Right lobe of liver (tissue), 6 donors: ENCODE measurements around the gene ZMYM4. TPM values are rescaled to one million over a fixed set of nuclear protein-coding genes. Genes with fewer than 3 reads are reported as not detected.

ENCODE experiments used
- ATAC-seq, 4 donors: fragments of 200-7000 bp; cut with Tn5 transposase; one replicate each; pipeline ENCODE4 v1.9.1; 2020; ENCODE audit warnings: mild to moderate bottlenecking in 4 of 4, moderate library complexity in 4 of 4
- DNase-seq, 3 donors: peaks; one replicate each; pipeline ENCODE4 v3.0.0-alpha.2; 2020
- H3K27ac ChIP-seq, 3 donors: fragments of 200-600 bp; one replicate each; pipeline ENCODE4 v1.8.0; 2022
- H3K27me3 ChIP-seq, 2 donors: fragments of 200-600 bp; one replicate each; pipeline ENCODE4 v1.8.0; 2022
- H3K36me3 ChIP-seq, 4 donors: fragments of 200-600 bp; sonication (generic) in 1 of 4; one replicate each; pipeline versions ENCODE4 v1.5.1 to v1.8.0; 2017 to 2022; ENCODE audit warnings: control low read depth in 1 of 4
- H3K4me1 ChIP-seq, 4 donors: fragments of 200-600 bp; sonication (generic) in 1 of 4; one replicate each; pipeline versions ENCODE4 v1.5.1 to v1.8.0; 2017 to 2022; ENCODE audit warnings: control low read depth in 1 of 4
- H3K4me3 ChIP-seq, 3 donors: fragments of 200-600 bp; one replicate each; pipeline ENCODE4 v1.8.0; 2022
- H3K9me3 ChIP-seq, 4 donors: fragments of 200-600 bp; sonication (generic) in 1 of 4; one replicate each; pipeline versions ENCODE4 v1.5.1 to v1.8.0; 2017 to 2022; ENCODE audit warnings: control low read depth in 1 of 4
- CTCF ChIP-seq, 4 donors: fragments of 200-600 bp in 3 of 4; fragments of 450-650 bp in 1 of 4; IDR thresholded peaks; one replicate each; pipeline versions ENCODE4 v1.5.1 to v1.8.0; 2016 to 2022; ENCODE audit warnings: antibody characterized with exemption in 4 of 4, mild to moderate bottlenecking in 2 of 4
- POLR2A ChIP-seq: fragments of 450-650 bp; IDR thresholded peaks from one replicate; pipeline ENCODE4 v1.6.1; 2017; ENCODE audit warnings: antibody characterized with exemption, mild to moderate bottlenecking
- WGBS: methylation state at CpG from one replicate; pipeline ENCODE4 v1.1.6; 2018; ENCODE audit warnings: low coverage, low lambda C conversion rate; ENCODE audit not compliant: insufficient coverage; ENCODE audit errors: missing lambda C conversion rate; 5-methylcytosine and 5-hydroxymethylcytosine counted together
- intact Hi-C, 2 donors: fragments of 100-400 bp; cut with DNase I; formaldehyde crosslinking; loops; one replicate each; pipeline versions ENCODE4 v1.11.2 to v1.14.1; 2022
- total RNA-seq, 6 experiments: library from RNA; depleted of rRNA in 2 of 6; stranded (reverse); fragments of >200 nt in 2 of 6; fragmentation: NEBNext Ultra II Directional in 3 of 6; extraction: Animal tissue kit (Norgen Biotek cat#: 25700) in 3 of 6; gene quantifications; one replicate each; pipeline versions ENCODE4 v1.1.0 to v1.2.4, GENCODE V29; 2016 to 2023
- donor health status: DM: no; HTN: yes; CAD: no.
- donor health status: DM: no; HTN: no; CAD: no.
- donor health status: DM: no; HTN: no; CAD: no.
- donor health status: DM: no; HTN: yes; CAD: no.
- donor health status: DM: no; HTN: yes; CAD: no.

ZMYM4 gene
- total RNA-seq, 6 experiments from 2014 or later = 13.3 to 20.4 (median 17.1) TPM

GRCh38 chr1:35316264-35316663 lies 47.8 kb downstream of the ZMYM4 start:
- H3K4me3 ChIP-seq = no peak overlapping the region
- WGBS = 70% methylated on average over 1 of the region's 1 CpG
- no peaks in the 10 kb centered on the region for H3K36me3 ChIP-seq
- intact Hi-C loops = no loop called here
- no peak for DNase-seq
- no peaks in the 10 kb centered on the region for H3K9me3 ChIP-seq
- no peak for TF ChIP-seq CTCF (IDR thresholded peaks at IDR 0.05)
- no peak for TF ChIP-seq POLR2A
- H3K4me1 ChIP-seq = peaks cover 0 to 4% (median 1%) of the 10 kb centered on the region in 4 donors
- no peak overlapping the region for H3K27ac ChIP-seq
- ATAC-seq = no peak
- H3K27me3 ChIP-seq = no peaks in the 10 kb centered on the region

- no peaks in the 10 kb centered on the region for H3K36me3 ChIP-seq
- ATAC-seq = no peak
- TF ChIP-seq POLR2A = no peak
- TF ChIP-seq CTCF (IDR thresholded peaks at IDR 0.05) = no peak
- no peak overlapping the region for H3K27ac ChIP-seq
- intact Hi-C loops = no loop called here
- no peak overlapping the region for H3K4me3 ChIP-seq
- 74% methylated on average over 4 of the region's 4 CpGs for WGBS
- H3K27me3 ChIP-seq = no peaks in the 10 kb centered on the region
- peaks cover 0 to 4% (median 1%) of the 10 kb centered on the region in 4 donors for H3K4me1 ChIP-seq
- DNase-seq = no peak
- H3K9me3 ChIP-seq = no peaks in the 10 kb centered on the region
These were observed 51.6 kb downstream of the ZMYM4 start for GRCh38 chr1:35319988-35320713.

GRCh38 chr1:35320937-35321336 lies 52.4 kb downstream of the ZMYM4 start:
- TF ChIP-seq POLR2A (no peak), CTCF (IDR thresholded peaks at IDR 0.05) (no peak)
- intact Hi-C loops = no loop called here
- H3K4me3 ChIP-seq = no peak overlapping the region
- DNase-seq = no peak
- H3K36me3 ChIP-seq = no peaks in the 10 kb centered on the region
- H3K4me1 ChIP-seq = peaks cover 0 to 4% (median 1%) of the 10 kb centered on the region in 4 donors
- no peaks in the 10 kb centered on the region for H3K27me3 ChIP-seq
- H3K9me3 ChIP-seq = no peaks in the 10 kb centered on the region
- 74% methylated on average over 3 of the region's 3 CpGs for WGBS
- no peak for ATAC-seq
- no peak overlapping the region for H3K27ac ChIP-seq

- intact Hi-C loops = no loop called here
- Histone ChIP-seq H3K4me3 (no peak overlapping the region), H3K9me3 (no peaks in the 10 kb centered on the region), H3K27me3 (no peaks in the 10 kb centered on the region), H3K4me1 (peaks cover 0 to 4% (median 1%) of the 10 kb centered on the region in 4 donors), H3K36me3 (peaks cover 0 to 3% (median 0%) of the 10 kb centered on the region in 4 donors), H3K27ac (no peak overlapping the region)
- no peak for DNase-seq
- WGBS = 91% methylated on average over 1 of the region's 1 CpG
- no peak for ATAC-seq
- TF ChIP-seq CTCF (IDR thresholded peaks at IDR 0.05) (no peak), POLR2A (no peak)
These were observed 56.0 kb downstream of the ZMYM4 start for GRCh38 chr1:35324486-35324885.
